Choroid plexus epithelial cell (primary cell): ENCODE measurements around the gene NUP85.

ENCODE experiments used
- DNase-seq: peaks from one replicate; pipeline ENCODE4 v3.0.0-alpha.2; 2010; ENCODE audit warnings: low read depth
- H3K4me3 ChIP-seq: 2 replicates; pipeline ENCODE4 v1.5.1; 2011; ENCODE audit warnings: low read depth, mild to moderate bottlenecking, control low read depth, low read length, moderate library complexity
- TF ChIP-seq, protein P1 (sequence below): conservative IDR thresholded peaks from 2 replicates; pipeline ENCODE4 v1.5.1; 2011; ENCODE audit warnings: low read depth, mild to moderate bottlenecking, control low read depth, inconsistent platforms, low read length, moderate library complexity

NUP85 gene

DNA sequence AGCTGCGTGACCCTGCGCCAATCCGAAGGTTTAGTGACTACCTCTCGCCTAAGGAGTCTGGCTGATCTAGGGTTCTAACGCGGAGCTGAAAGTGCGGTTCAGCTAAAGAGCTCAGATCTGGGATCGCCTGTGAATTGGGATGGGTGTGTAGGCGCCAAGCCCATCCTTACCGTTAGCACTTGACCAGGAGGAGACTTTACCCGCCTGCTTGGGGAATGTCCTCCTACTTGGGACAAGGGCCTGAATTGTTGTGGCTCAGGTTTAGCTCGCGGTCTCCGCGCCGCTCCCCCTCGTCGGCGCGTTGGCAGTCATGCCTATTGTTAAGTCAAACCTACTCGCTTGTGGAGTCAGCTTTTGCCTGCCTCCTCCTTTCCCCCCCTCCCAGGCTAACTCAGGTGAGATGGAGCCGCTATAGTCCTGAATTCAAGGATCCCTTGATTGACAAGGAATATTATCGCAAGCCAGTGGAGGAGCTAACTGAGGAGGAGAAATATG lies 56.7 kb downstream of the NUP85 start:
- DNase-seq, result no peak
- H3K4me3 ChIP-seq, result peak overlapping the region; percentile 97
- TF ChIP-seq, protein P1, sequence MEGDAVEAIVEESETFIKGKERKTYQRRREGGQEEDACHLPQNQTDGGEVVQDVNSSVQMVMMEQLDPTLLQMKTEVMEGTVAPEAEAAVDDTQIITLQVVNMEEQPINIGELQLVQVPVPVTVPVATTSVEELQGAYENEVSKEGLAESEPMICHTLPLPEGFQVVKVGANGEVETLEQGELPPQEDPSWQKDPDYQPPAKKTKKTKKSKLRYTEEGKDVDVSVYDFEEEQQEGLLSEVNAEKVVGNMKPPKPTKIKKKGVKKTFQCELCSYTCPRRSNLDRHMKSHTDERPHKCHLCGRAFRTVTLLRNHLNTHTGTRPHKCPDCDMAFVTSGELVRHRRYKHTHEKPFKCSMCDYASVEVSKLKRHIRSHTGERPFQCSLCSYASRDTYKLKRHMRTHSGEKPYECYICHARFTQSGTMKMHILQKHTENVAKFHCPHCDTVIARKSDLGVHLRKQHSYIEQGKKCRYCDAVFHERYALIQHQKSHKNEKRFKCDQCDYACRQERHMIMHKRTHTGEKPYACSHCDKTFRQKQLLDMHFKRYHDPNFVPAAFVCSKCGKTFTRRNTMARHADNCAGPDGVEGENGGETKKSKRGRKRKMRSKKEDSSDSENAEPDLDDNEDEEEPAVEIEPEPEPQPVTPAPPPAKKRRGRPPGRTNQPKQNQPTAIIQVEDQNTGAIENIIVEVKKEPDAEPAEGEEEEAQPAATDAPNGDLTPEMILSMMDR, result no peak

DNA sequence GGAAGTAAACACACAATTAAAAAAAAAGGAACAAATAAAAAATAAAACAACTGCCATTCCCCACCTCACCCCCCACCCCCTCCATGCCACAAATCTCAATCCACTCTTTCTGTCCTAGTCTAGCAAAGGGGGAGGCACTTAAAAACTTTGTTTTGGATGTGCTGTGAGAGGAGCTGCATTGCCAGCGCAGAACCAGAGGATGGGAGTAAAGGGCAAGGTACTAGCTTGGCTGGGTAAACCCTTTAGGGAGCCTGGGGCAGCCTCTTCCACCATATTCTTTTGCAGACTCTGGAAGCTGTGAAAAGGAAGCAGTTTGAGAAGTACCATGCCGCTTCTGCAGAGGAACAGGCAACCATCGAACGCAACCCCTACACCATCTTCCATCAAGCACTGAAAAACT lies 57.6 kb downstream of the NUP85 start:
- TF ChIP-seq, protein P1, result peak; percentile 5
- DNase-seq, result no peak
- no peak overlapping the region for H3K4me3 ChIP-seq

DNA sequence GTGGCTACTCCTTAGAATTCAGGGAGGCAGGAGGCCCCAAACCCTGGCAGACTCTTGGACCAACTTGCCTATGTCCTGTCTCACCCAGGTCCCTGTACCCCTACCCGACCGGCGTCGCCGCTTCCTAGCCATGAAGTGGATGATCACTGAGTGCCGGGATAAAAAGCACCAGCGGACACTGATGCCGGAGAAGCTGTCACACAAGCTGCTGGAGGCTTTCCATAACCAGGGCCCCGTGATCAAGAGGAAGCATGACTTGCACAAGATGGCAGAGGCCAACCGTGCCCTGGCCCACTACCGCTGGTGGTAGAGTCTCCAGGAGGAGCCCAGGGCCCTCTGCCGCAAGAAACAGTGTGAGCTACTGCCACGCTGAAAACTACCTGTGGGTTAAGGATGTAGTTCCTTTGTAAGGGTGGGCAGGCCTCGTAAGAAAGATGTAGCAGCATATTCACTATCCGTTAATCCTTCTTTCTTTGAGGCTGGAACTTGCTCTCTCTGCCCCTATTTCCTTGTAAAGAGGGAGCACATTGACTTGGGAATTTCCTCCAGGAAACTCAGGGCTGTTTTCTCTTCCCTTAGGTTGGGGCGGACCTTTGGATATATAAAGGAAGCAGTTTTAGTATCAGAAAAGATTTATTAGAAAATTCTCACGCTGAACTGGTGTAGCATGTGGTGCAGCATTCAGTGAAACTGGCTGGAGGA lies 60.3 kb downstream of the NUP85 start:
- no peak overlapping the region for H3K4me3 ChIP-seq
- no peak for DNase-seq
- TF ChIP-seq, protein P1, result no peak

DNA sequence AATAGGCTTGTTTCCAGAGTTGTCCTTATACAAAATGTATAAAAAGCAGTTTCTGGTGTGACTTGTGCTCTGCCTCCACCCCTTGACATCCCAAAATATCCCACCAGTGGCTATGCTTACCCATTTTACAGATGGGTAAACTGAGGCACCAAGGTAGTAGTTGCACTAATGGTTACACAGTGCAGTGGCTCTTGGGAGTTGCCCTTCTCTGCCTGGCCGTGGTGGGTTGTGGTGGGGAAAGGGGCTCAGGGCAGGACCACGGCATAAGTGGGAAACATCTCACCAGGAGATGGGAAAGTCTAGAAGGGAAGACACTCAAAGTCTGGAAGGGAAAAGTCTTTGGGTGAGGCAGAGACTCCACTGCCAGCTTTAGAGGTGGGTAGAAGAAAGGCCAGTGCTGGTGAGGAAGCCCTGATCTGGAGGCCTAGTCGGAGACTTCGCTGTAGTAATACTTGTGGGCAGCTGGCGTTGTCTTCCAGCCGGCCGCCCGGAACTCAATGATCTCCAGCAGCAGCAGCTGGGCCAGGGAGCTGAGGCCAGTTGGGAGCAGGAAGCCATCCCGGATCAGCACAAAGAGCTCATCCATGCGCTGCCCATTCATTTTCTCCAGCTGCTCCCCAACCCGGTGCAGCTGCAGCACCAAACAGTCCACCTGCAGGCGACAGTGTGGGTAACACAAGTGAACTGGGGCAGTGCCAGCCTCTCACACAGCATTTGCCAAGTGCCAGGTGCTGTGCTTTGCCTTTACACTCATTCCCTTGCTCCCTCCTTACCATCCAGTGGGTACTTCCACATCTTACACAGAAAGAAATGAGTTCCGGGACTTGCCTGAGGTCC lies 61.1 kb downstream of the NUP85 start:
- TF ChIP-seq, protein P1, result no peak
- DNase-seq, result no peak
- no peak overlapping the region for H3K4me3 ChIP-seq

DNA sequence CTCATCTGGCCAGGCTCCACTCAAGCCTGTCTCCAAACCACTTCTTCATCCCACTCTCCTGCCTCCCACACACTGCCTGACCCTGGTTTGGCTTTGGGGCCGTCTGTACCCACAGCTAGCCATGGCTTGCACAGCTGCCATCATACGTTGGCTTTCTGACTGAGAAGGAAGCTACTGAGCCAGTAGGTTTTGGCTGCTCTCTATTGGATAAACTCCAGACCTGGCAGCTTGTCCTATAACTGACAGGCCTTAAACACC lies 61.6 kb downstream of the NUP85 start:
- no peak overlapping the region for H3K4me3 ChIP-seq
- TF ChIP-seq, protein P1, result no peak
- no peak for DNase-seq

DNA sequence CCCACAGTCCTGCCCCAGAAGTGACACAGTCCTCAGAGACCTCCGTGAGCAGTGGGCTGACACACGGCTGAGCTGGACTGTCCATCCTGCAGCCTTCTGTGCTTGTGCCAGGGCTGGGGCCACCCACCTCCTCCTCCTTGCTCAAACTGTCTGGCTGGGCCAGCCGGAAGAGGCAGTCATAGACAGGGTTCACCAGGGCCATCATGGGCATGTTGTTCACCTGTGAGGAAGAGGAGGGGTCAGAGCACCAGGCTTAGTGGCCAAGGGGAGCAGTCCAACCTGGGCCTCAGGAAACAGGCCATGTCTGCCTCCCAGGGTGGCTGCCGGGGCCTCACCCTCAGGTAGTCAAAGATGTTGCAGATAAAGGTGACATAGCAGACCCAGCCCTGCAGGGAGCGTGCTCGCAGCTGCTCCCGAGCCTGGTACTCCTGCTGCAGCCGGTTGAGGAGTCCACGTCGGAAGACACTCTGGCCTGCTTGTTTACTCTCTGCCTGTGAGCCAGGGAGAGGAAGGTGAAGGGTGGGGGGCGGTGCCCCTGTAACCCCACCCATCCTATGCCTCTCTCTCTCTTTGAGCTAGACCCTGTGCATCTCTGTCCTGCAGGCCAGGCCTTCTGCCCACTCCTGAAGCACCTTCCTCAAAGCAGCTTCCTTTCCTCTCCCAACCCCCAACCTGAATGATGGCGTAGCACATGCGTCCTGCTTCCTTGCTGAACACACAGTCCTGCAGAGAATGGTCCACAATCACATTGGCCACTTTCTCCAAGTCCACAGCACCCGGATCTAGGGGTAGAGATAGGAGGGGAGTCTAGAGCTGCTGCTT lies 62.1 kb downstream of the NUP85 start:
- DNase-seq, result no peak
- H3K4me3 ChIP-seq, result no peak overlapping the region
- TF ChIP-seq, protein P1, result no peak
